K562 (cell line): ENCODE results near the gene SNAPC3. TPM values are rescaled to one million over a fixed set of nuclear protein-coding genes. Genes with fewer than 3 reads are reported as not detected.

Source experiments
- CREM ChIP-seq: IDR thresholded peaks from 2 replicates; pipeline ENCODE4 v1.6.1; 2014; ENCODE audit warnings: antibody characterized with exemption, low read depth
- EP300 ChIP-seq: IDR thresholded peaks from 2 replicates; pipeline ENCODE4 v1.6.1; 2012; ENCODE audit warnings: low read length, improper control_type of control experiment
- GABPB2 ChIP-seq: fragments of 250-450 bp; sonication (Bioruptor Pico); conservative IDR thresholded peaks from 2 replicates; pipeline ENCODE4 v1.5.1; 2021; ENCODE audit warnings: mild to moderate bottlenecking
- HMG20B ChIP-seq: fragments of 250-450 bp; sonication (Bioruptor Pico); IDR thresholded peaks from 2 replicates; pipeline ENCODE4 v1.5.0; 2021; ENCODE audit warnings: mild to moderate bottlenecking
- LEF1 ChIP-seq: fragments of 450-650 bp; IDR thresholded peaks from 2 replicates; pipeline ENCODE4 v1.6.1; 2016; ENCODE audit warnings: mild to moderate bottlenecking
- MAFG ChIP-seq: fragments of 450-650 bp; conservative IDR thresholded peaks from 2 replicates; pipeline ENCODE4 v1.6.1; 2016; ENCODE audit warnings: missing genetic modification characterization, missing compliant biosample characterization
- NCOA1 ChIP-seq: fragments of 450-650 bp; IDR thresholded peaks from 2 replicates; pipeline ENCODE4 v1.6.1; 2016; ENCODE audit warnings: low read depth
- NFE2 ChIP-seq: IDR thresholded peaks from 2 replicates; pipeline ENCODE4 v1.6.1; 2014; ENCODE audit warnings: antibody characterized with exemption, low read depth
- NUFIP1 ChIP-seq: fragments of 450-650 bp; IDR thresholded peaks from 2 replicates; pipeline ENCODE4 v1.6.1; 2018; ENCODE audit not compliant: partially characterized antibody
- PCBP2 ChIP-seq: fragments of 200-400 bp; formaldehyde crosslinking; IDR thresholded peaks from 2 replicates; pipeline ENCODE4 v1.6.1; 2018; ENCODE audit warnings: low read length, low read depth, mild to moderate bottlenecking, moderate library complexity; ENCODE audit not compliant: poor library complexity, severe bottlenecking
- POLR2AphosphoS5 ChIP-seq: IDR thresholded peaks from 2 replicates; pipeline ENCODE4 v1.6.1; 2011; ENCODE audit warnings: mild to moderate bottlenecking, low read depth, low read length, moderate library complexity; ENCODE audit not compliant: control insufficient read depth, insufficient read depth
- PRMT5 ChIP-seq: sonication (generic); formaldehyde crosslinking; IDR thresholded peaks from 2 replicates; pipeline ENCODE4 v1.5.0; 2020; ENCODE audit warnings: missing genetic modification reagents
- SAFB2 ChIP-seq: fragments of 200-400 bp; formaldehyde crosslinking; IDR thresholded peaks from 2 replicates; pipeline ENCODE4 v1.6.1; 2018; ENCODE audit warnings: borderline replicate concordance, low read length, low read depth, moderate library complexity; ENCODE audit not compliant: severe bottlenecking
- SMARCE1 ChIP-seq: fragments of 450-650 bp; IDR thresholded peaks from 2 replicates; pipeline ENCODE4 v1.7.1; 2016; ENCODE audit warnings: mild to moderate bottlenecking
- ZBTB7A ChIP-seq: IDR thresholded peaks from 2 replicates; pipeline ENCODE4 v1.6.1; 2011; ENCODE audit warnings: low read depth, mild to moderate bottlenecking, low read length, moderate library complexity, borderline replicate concordance; ENCODE audit not compliant: control insufficient read depth
- ZNF133 ChIP-seq: fragments of 250-450 bp; sonication (Bioruptor Pico); IDR thresholded peaks from 2 replicates; pipeline ENCODE4 v1.4.0; 2020; ENCODE audit warnings: mild to moderate bottlenecking
- ZNF143 ChIP-seq: sonication (generic); formaldehyde crosslinking; IDR thresholded peaks from 2 replicates; pipeline ENCODE4 v1.9.0; 2022; ENCODE audit warnings: mild to moderate bottlenecking, missing genetic modification reagents
- ZNF224 ChIP-seq: sonication (generic); formaldehyde crosslinking; IDR thresholded peaks from 2 replicates; pipeline ENCODE4 v1.8.0; 2022; ENCODE audit warnings: mild to moderate bottlenecking, missing genetic modification reagents
- ZNF584 ChIP-seq: fragments of 200-800 bp; sonication (Bioruptor generic); IDR thresholded peaks from 2 replicates; pipeline ENCODE4 v1.6.1; 2016; ENCODE audit warnings: low read depth, mild to moderate bottlenecking, missing genetic modification characterization, missing compliant biosample characterization
- ZNF655 ChIP-seq: fragments of 250-450 bp; sonication (Bioruptor Pico); IDR thresholded peaks from 2 replicates; pipeline ENCODE4 v1.5.0; 2021
- polyA plus RNA-seq, 8 experiments: library from polyadenylated mRNA; depleted of rRNA in 4 of 8; stranded (reverse) in 5 of 8; unstranded in 3 of 8; fragments of >200 nt; fragmentation: Nextera tagmentation in 2 of 8; fragmentation: Illumina TruSeq in 1 of 8; extraction: Ambion mirVana in 2 of 8; extraction: Trizol in 1 of 8; gene quantifications; 2 replicates each; pipeline versions ENCODE4 v1.2.1 to v1.2.3, GENCODE V29; 2011 to 2014; ENCODE audit warnings: inconsistent platforms in 1 of 8, missing spikeins in 1 of 8
- total RNA-seq, 7 experiments: library from RNA; depleted of rRNA in 6 of 7; stranded (reverse); fragments of >200 nt in 6 of 7; fragmentation: Illumina TruSeq in 2 of 7; extraction: Trizol in 2 of 7; gene quantifications; 2 replicates each; pipeline versions ENCODE4 v1.2.1 to v1.2.3, GENCODE V29; 2011 to 2021; ENCODE audit warnings: low replicate concordance in 1 of 7
- TF ChIP-seq, protein P1 (sequence below), 2 experiments: IDR thresholded peaks; 2 replicates each; pipeline ENCODE4 v1.6.1; 2012; ENCODE audit warnings: improper control_type of control experiment in 2 of 2, low read depth in 2 of 2, low read length in 2 of 2, borderline replicate concordance in 1 of 2
- TF ChIP-seq, protein P2 (sequence below), 3 experiments: fragments of 200-800 bp in 1 of 3; fragments of 250-450 bp in 1 of 3; fragments of 450-650 bp in 1 of 3; sonication (Bioruptor Pico) in 1 of 3; sonication (Bioruptor generic) in 1 of 3; formaldehyde crosslinking in 1 of 3; IDR thresholded peaks; 2 replicates each; pipeline versions ENCODE4 v1.6.1 to v1.8.0; 2016 to 2022; ENCODE audit warnings: mild to moderate bottlenecking in 2 of 3, missing genetic modification characterization in 2 of 3, missing compliant biosample characterization in 1 of 3, moderate library complexity in 1 of 3

SNAPC3 gene
- total and polyA plus RNA-seq, 9 of the 15 experiments (the other 6 are each of a cell fraction or from before 2014, with no cell fraction given): 2.3 to 38.9 (median 19.8) TPM

DNA sequence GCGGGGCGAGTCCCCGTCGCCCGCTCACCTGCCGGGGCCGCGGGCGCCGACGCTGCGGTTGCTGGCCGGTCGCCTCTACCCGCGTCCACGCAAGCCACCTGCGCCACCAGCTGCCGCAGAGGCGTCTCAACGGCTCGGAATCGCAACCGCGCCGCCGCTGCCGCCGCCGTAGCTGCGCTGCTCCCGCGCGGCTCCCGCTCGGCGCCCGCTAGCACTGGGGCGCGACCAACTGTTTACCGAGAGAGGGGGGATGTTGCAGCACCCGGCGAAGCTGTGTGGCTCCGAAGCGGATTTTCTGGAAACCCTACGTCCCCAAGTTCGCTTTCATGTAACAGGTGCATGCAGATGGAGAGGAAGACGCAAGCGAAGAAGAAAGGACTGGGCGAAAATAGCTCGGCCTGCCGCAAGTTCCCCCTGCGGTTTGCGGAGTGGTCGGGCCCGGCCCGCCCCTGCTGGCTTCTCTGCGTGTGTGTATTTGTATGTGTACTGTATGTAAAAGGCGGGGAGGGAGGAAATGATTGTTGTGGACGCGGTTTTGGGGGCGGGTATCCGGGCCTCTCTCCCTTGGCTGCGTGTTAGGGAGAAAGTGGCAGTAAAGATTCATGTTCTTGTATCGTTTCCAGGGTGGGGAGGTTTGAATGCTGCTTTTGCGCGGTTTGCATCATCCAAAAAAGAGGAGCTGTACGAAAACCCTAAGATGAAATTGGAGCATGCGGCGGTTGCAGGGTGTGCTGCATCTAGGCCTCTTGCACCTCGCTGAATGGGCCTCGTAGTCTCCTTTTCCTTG lies 88.3 kb downstream of the SNAPC3 start, which contains the start of gene PSIP1 (continued):
- TF ChIP-seq, protein P1, sequence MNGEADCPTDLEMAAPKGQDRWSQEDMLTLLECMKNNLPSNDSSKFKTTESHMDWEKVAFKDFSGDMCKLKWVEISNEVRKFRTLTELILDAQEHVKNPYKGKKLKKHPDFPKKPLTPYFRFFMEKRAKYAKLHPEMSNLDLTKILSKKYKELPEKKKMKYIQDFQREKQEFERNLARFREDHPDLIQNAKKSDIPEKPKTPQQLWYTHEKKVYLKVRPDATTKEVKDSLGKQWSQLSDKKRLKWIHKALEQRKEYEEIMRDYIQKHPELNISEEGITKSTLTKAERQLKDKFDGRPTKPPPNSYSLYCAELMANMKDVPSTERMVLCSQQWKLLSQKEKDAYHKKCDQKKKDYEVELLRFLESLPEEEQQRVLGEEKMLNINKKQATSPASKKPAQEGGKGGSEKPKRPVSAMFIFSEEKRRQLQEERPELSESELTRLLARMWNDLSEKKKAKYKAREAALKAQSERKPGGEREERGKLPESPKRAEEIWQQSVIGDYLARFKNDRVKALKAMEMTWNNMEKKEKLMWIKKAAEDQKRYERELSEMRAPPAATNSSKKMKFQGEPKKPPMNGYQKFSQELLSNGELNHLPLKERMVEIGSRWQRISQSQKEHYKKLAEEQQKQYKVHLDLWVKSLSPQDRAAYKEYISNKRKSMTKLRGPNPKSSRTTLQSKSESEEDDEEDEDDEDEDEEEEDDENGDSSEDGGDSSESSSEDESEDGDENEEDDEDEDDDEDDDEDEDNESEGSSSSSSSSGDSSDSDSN (IDR thresholded peaks at IDR 0.05; ENCODE audit: borderline replicate concordance in 1 of 2, low read depth in 2 of 2, low read length in 2 of 2): no peak
- TF ChIP-seq ZNF143 (no peak), EP300 (no peak), HMG20B (no peak), MAFG (tag) (no peak), ZNF584 (CRISPR knock-in tag) (no peak), NFE2 (no peak), ZNF133 (CRISPR knock-in tag) (no peak), LEF1 (peak; percentile 29; the same call in 1 of the 2 replicates), GABPB2 (no peak), ZBTB7A (peak; percentile 6; the same call in 1 of the 2 replicates), SAFB2 (no peak), ZNF224 (no peak), PRMT5 (CRISPR knock-in tag) (no peak), ZNF655 (CRISPR knock-in tag) (no peak), CREM (peak; percentile 58; the same call in 1 of the 2 replicates), PCBP2 (no peak), NUFIP1 (peak; percentile 71), NCOA1 (no peak), SMARCE1 (0 out of 2 replicates have a peak, but pooled peaks have one; percentile 23), POLR2AphosphoS5 (0 out of 2 replicates have a peak, but pooled peaks have one; percentile 49)
- TF ChIP-seq, protein P2, sequence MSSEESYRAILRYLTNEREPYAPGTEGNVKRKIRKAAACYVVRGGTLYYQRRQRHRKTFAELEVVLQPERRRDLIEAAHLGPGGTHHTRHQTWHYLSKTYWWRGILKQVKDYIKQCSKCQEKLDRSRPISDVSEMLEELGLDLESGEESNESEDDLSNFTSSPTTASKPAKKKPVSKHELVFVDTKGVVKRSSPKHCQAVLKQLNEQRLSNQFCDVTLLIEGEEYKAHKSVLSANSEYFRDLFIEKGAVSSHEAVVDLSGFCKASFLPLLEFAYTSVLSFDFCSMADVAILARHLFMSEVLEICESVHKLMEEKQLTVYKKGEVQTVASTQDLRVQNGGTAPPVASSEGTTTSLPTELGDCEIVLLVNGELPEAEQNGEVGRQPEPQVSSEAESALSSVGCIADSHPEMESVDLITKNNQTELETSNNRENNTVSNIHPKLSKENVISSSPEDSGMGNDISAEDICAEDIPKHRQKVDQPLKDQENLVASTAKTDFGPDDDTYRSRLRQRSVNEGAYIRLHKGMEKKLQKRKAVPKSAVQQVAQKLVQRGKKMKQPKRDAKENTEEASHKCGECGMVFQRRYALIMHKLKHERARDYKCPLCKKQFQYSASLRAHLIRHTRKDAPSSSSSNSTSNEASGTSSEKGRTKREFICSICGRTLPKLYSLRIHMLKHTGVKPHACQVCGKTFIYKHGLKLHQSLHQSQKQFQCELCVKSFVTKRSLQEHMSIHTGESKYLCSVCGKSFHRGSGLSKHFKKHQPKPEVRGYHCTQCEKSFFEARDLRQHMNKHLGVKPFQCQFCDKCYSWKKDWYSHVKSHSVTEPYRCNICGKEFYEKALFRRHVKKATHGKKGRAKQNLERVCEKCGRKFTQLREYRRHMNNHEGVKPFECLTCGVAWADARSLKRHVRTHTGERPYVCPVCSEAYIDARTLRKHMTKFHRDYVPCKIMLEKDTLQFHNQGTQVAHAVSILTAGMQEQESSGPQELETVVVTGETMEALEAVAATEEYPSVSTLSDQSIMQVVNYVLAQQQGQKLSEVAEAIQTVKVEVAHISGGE (CRISPR knock-in tag; IDR thresholded peaks at IDR 0.05): no peak
